Islet of Langerhans (tissue), 1 donor: ENCODE results near the gene LMX1B.

Experiments used
- FAIRE-seq: peaks from one replicate; lab custom pipeline; 2011; peaks lifted over from hg19 to GRCh38; lab: Jason Lieb, UNC

The LMX1B gene

GRCh38 chr9:126661521-126662251 lies 48.0 kb downstream of the LMX1B start:
- no peak for FAIRE-seq

- FAIRE-seq, result no peak
Observed at GRCh38 chr9:126663661-126664072, 49.9 kb downstream of the LMX1B start.

- FAIRE-seq, result no peak
Observed at GRCh38 chr9:126664900-126665643, 51.3 kb downstream of the LMX1B start.

- FAIRE-seq, result no peak
Observed at GRCh38 chr9:126665644-126666035, 51.9 kb downstream of the LMX1B start.

GRCh38 chr9:126666155-126666803 lies 52.6 kb downstream of the LMX1B start:
- FAIRE-seq, result no peak

- no peak for FAIRE-seq
Observed at GRCh38 chr9:126667190-126668055, 53.7 kb downstream of the LMX1B start.

GRCh38 chr9:126668058-126668457 lies 54.3 kb downstream of the LMX1B start:
- FAIRE-seq, result no peak

- FAIRE-seq, result no peak
Observed at GRCh38 chr9:126669108-126669507, 55.4 kb downstream of the LMX1B start.

GRCh38 chr9:126670270-126670669 lies 56.5 kb downstream of the LMX1B start:
- no peak for FAIRE-seq

GRCh38 chr9:126671381-126671831 lies 57.7 kb downstream of the LMX1B start:
- no peak for FAIRE-seq

- FAIRE-seq, result no peak
Observed at GRCh38 chr9:126671983-126672382, 58.3 kb downstream of the LMX1B start.

- no peak for FAIRE-seq
Observed at GRCh38 chr9:126672634-126673284, 59.0 kb downstream of the LMX1B start.

GRCh38 chr9:126673689-126674364 lies 60.1 kb downstream of the LMX1B start:
- FAIRE-seq, result no peak

- no peak for FAIRE-seq
Observed at GRCh38 chr9:126674365-126675146, 60.8 kb downstream of the LMX1B start.

GRCh38 chr9:126675147-126675467 lies 61.4 kb downstream of the LMX1B start:
- no peak for FAIRE-seq

GRCh38 chr9:126676102-126676684 lies 62.5 kb downstream of the LMX1B start:
- FAIRE-seq, result no peak

GRCh38 chr9:126676685-126677143 lies 63.0 kb downstream of the LMX1B start:
- FAIRE-seq, result no peak

GRCh38 chr9:126677188-126678084 lies 63.7 kb downstream of the LMX1B start:
- FAIRE-seq, result no peak

- FAIRE-seq, result no peak
Observed at GRCh38 chr9:126678989-126679388, 65.3 kb downstream of the LMX1B start.
